ENCODE data around the gene DYSF.

Gene DYSF

GRCh38 chr2:71511776-71512175 lies 58.4 kb downstream of the DYSF start:
- Histone ChIP-seq H3K36me3 (ENCODE audit: low read depth) (no peaks in the 10 kb centered on the region), H3K4me1 (ENCODE audit: insufficient read depth, poor library complexity, severe bottlenecking) (no peaks in the 10 kb centered on the region), H3K27ac (ENCODE audit: poor library complexity, severe bottlenecking) (no peak overlapping the region), H3K9me3 (ENCODE audit: severe bottlenecking) (no peaks in the 10 kb centered on the region), H3K27me3 (ENCODE audit: insufficient read depth, poor library complexity, severe bottlenecking) (no peaks in the 10 kb centered on the region), H3K4me3 (ENCODE audit: severe bottlenecking) (no peak overlapping the region)
- TF ChIP-seq CTCF (IDR thresholded peaks at IDR 0.05; ENCODE audit: poor library complexity, severe bottlenecking) = no peak
- no peak for ATAC-seq (ENCODE audit: low read depth)
- no peak for DNase-seq (ENCODE audit: low spot score)

GRCh38 chr2:71512386-71512785 lies 59.0 kb downstream of the DYSF start:
- ATAC-seq (ENCODE audit: low read depth) (no peak), DNase-seq (ENCODE audit: low spot score) (no peak)
- TF ChIP-seq CTCF (IDR thresholded peaks at IDR 0.05; ENCODE audit: poor library complexity, severe bottlenecking) = no peak
- no peak overlapping the region for H3K4me3 ChIP-seq (ENCODE audit: severe bottlenecking)
- H3K4me1 ChIP-seq (ENCODE audit: insufficient read depth, poor library complexity, severe bottlenecking) = no peaks in the 10 kb centered on the region
- no peaks in the 10 kb centered on the region for H3K36me3 ChIP-seq (ENCODE audit: low read depth)
- no peaks in the 10 kb centered on the region for H3K27me3 ChIP-seq (ENCODE audit: insufficient read depth, poor library complexity, severe bottlenecking)
- no peaks in the 10 kb centered on the region for H3K9me3 ChIP-seq (ENCODE audit: severe bottlenecking)
- H3K27ac ChIP-seq (ENCODE audit: poor library complexity, severe bottlenecking) = no peak overlapping the region

GRCh38 chr2:71513096-71513495 lies 59.7 kb downstream of the DYSF start:
- no peak for TF ChIP-seq CTCF (IDR thresholded peaks at IDR 0.05; ENCODE audit: poor library complexity, severe bottlenecking)
- H3K9me3 ChIP-seq (ENCODE audit: severe bottlenecking) = no peaks in the 10 kb centered on the region
- H3K36me3 ChIP-seq (ENCODE audit: low read depth) = no peaks in the 10 kb centered on the region
- ATAC-seq (ENCODE audit: low read depth) (no peak), DNase-seq (ENCODE audit: low spot score) (no peak)
- no peak overlapping the region for H3K27ac ChIP-seq (ENCODE audit: poor library complexity, severe bottlenecking)
- H3K27me3 ChIP-seq (ENCODE audit: insufficient read depth, poor library complexity, severe bottlenecking) = no peaks in the 10 kb centered on the region
- H3K4me1 ChIP-seq (ENCODE audit: insufficient read depth, poor library complexity, severe bottlenecking) = no peaks in the 10 kb centered on the region
- no peak overlapping the region for H3K4me3 ChIP-seq (ENCODE audit: severe bottlenecking)

GRCh38 chr2:71513721-71514120 lies 60.4 kb downstream of the DYSF start:
- H3K4me1 ChIP-seq (ENCODE audit: insufficient read depth, poor library complexity, severe bottlenecking) = no peaks in the 10 kb centered on the region
- no peak for TF ChIP-seq CTCF (IDR thresholded peaks at IDR 0.05; ENCODE audit: poor library complexity, severe bottlenecking)
- H3K27me3 ChIP-seq (ENCODE audit: insufficient read depth, poor library complexity, severe bottlenecking) = no peaks in the 10 kb centered on the region
- no peak for ATAC-seq (ENCODE audit: low read depth)
- no peak for DNase-seq (ENCODE audit: low spot score)
- no peaks in the 10 kb centered on the region for H3K36me3 ChIP-seq (ENCODE audit: low read depth)
- no peak overlapping the region for H3K27ac ChIP-seq (ENCODE audit: poor library complexity, severe bottlenecking)
- no peaks in the 10 kb centered on the region for H3K9me3 ChIP-seq (ENCODE audit: severe bottlenecking)
- H3K4me3 ChIP-seq (ENCODE audit: severe bottlenecking) = no peak overlapping the region

- no peaks in the 10 kb centered on the region for H3K27me3 ChIP-seq (ENCODE audit: insufficient read depth, poor library complexity, severe bottlenecking)
- H3K9me3 ChIP-seq (ENCODE audit: severe bottlenecking) = no peaks in the 10 kb centered on the region
- DNase-seq (ENCODE audit: low spot score) (no peak), ATAC-seq (ENCODE audit: low read depth) (no peak)
- H3K36me3 ChIP-seq (ENCODE audit: low read depth) = no peaks in the 10 kb centered on the region
- TF ChIP-seq CTCF (IDR thresholded peaks at IDR 0.05; ENCODE audit: poor library complexity, severe bottlenecking) = no peak
- no peak overlapping the region for H3K27ac ChIP-seq (ENCODE audit: poor library complexity, severe bottlenecking)
- no peaks in the 10 kb centered on the region for H3K4me1 ChIP-seq (ENCODE audit: insufficient read depth, poor library complexity, severe bottlenecking)
- H3K4me3 ChIP-seq (ENCODE audit: severe bottlenecking) = no peak overlapping the region
Observed at GRCh38 chr2:71516253-71516888, 63.0 kb downstream of the DYSF start.

Data from RWPE2 (cell line).